WI38 (cell line): ENCODE measurements around the gene NLRP1.

Experiments used
- H3K4me3 ChIP-seq: 2 replicates; pipeline ENCODE4 v1.5.1; 2011; ENCODE audit warnings: low read depth, mild to moderate bottlenecking, control low read depth, low read length
- TF ChIP-seq, protein P1 (sequence below): IDR thresholded peaks from 2 replicates; pipeline ENCODE4 v1.5.1; 2012; ENCODE audit warnings: low read depth, mild to moderate bottlenecking, control low read depth, low read length

The NLRP1 gene

DNA sequence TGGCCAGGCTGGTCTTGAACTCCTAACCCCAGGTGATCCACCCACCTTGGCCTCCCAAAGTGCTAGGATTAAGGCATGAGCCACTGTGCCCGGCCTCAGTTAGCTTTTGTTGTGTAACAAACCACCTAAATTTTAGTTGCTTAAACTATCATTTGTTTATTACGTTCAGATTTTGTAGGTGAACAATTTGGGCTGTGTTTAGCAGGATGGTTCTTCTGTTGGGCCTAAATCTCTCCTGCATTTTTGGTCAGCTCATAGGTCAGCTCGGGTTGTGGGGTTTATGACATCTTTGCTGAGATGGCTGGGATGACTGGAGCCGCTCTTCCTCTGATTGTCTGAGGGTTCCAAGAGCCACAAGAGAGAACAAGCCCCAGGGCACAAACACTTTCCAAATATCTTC, 21.1 kb upstream of the NLRP1 start:
- TF ChIP-seq, protein P1, sequence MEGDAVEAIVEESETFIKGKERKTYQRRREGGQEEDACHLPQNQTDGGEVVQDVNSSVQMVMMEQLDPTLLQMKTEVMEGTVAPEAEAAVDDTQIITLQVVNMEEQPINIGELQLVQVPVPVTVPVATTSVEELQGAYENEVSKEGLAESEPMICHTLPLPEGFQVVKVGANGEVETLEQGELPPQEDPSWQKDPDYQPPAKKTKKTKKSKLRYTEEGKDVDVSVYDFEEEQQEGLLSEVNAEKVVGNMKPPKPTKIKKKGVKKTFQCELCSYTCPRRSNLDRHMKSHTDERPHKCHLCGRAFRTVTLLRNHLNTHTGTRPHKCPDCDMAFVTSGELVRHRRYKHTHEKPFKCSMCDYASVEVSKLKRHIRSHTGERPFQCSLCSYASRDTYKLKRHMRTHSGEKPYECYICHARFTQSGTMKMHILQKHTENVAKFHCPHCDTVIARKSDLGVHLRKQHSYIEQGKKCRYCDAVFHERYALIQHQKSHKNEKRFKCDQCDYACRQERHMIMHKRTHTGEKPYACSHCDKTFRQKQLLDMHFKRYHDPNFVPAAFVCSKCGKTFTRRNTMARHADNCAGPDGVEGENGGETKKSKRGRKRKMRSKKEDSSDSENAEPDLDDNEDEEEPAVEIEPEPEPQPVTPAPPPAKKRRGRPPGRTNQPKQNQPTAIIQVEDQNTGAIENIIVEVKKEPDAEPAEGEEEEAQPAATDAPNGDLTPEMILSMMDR, result no peak
- no peak overlapping the region for H3K4me3 ChIP-seq

DNA sequence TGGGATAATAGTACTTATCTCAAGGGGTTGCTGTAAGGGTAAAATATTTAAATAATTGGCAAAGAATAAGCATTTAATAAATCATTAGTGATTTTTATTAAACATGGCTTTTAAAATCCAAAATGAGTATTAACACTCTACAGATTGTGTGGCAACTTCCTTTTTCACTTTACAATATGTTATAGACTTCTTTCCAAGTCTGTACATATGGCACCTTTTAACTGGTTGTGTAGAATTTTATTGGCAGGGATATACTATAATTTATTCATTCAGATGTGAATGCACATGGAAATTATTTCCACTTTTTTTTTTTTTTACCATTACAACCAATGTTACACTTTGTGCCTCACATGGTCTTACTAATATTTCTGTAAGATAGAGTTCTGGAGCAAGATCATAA, 15.7 kb upstream of the NLRP1 start:
- H3K4me3 ChIP-seq, result no peak overlapping the region
- TF ChIP-seq, protein P1, result no peak

DNA sequence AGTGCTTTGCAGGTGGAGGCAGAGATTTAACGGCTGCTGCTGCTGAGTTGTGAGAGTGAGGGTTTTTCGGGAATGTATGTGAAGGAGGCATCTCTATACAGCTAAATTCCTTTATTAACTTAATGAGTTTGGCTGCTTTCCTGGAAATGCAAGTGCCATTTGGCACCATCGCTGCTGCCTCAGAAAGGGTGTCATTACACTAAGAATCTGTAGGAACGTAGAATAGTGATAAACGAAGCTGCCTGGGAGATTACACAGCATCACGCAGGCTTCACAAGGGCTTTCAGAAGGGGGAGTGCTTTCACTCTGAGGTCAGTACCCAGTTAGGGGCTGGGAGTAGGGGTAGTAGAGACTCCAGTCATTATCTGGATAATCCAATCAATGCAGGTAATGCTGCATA, 14.1 kb upstream of the NLRP1 start:
- no peak overlapping the region for H3K4me3 ChIP-seq
- TF ChIP-seq, protein P1, result no peak

DNA sequence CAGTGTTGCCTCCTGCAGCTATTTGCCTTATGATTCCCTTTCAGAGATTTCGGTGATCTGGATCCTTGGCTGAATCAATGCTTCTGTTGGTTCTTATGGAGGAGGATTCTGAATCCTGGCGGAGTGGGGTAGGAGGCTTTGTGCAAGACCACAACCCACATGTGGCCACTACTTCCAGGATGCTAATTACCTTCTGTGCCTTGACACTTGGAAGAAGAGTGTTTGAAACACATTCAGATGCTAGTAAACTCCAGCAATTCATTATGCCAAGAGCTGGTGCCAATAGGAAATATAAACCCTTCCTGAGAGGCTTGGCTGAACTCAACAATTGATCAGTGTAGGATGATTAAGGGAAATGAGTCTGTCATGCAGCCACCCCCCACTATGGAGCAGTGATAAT, 12.1 kb upstream of the NLRP1 start:
- TF ChIP-seq, protein P1, result no peak
- no peak overlapping the region for H3K4me3 ChIP-seq

DNA sequence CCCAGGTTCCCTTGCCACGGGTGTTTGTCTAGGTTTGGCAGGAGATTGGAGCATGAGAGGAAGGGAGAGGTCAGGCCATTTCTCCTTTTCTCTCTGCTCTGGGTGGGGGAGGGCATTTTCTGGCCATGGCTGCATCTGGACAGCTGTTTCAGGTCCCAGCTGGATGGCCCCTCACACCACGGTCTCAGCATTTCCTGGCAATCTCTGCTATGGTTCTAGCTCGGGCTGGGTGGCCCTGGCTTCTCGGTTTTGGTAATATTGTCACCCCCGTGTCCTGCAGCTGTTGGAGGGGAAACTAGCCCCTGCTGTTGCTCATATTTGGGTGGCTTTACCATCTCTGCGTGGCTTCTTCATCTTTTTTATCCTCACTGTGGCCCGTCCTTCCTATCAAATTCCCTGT, 11.5 kb upstream of the NLRP1 start:
- TF ChIP-seq, protein P1, result no peak
- no peak overlapping the region for H3K4me3 ChIP-seq

DNA sequence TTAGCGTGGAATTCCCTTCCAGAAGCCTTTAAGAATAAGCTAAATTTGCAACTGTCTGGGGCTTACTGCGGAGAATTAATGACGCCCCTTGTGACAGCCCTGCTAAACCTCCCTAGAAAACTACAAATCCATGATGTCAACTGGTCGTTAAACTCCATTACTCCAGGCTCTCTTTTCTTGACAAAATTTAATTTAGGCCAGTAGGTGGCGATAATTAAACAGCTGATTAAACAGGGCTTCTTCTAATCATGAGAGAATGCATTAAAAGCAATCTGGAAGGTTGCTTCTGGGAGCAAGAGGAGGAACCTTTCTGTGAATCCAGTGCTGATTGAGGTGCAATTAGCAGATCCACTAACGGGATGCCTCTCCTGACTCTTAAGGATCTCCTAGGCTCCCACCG, 8.1 kb upstream of the NLRP1 start:
- H3K4me3 ChIP-seq, result no peak overlapping the region
- TF ChIP-seq, protein P1, result peak; percentile 1; the same call in 1 of the 2 replicates

DNA sequence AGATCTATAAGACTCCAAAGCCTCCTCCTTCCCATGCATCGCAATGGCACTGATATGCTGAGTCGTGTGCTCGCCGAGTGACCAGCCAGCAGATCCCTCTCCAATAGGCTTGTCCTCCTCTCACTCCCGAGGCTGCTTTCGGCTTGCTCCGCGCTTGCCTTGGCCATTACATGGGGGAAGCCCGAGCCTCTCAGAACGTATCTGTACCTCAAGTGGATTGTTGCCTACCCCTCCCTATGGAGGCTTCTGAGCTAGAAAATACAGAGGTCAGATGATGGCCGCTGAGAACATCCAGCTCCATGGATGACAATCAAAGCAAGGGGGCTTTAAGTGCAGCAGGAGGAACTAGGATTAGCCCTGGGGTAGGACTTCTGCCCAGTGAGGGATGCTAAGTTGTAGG, 7.7 kb upstream of the NLRP1 start:
- TF ChIP-seq, protein P1, result peak; percentile 28
- no peak overlapping the region for H3K4me3 ChIP-seq
